Osteoblast (primary cell): Measurements from ENCODE around the gene FAM78B. TPM values are rescaled to one million over a fixed set of nuclear protein-coding genes. Genes with fewer than 3 reads are reported as not detected.

Experiments used
- DNase-seq: peaks from one replicate; pipeline ENCODE4 v3.0.0; 2011; ENCODE audit warnings: low spot score, mixed read lengths; ENCODE audit not compliant: insufficient read length; ENCODE audit errors: missing footprints
- H2AFZ ChIP-seq: 2 replicates; pipeline ENCODE4 v1.6.0; 2011; ENCODE audit warnings: mild to moderate bottlenecking, low read length
- H3K27ac ChIP-seq: 2 replicates; pipeline ENCODE4 v1.5.1; 2011; ENCODE audit warnings: mild to moderate bottlenecking, low read depth, low read length, moderate library complexity
- H3K27me3 ChIP-seq: 2 replicates; pipeline ENCODE4 v1.6.0; 2012; ENCODE audit warnings: mild to moderate bottlenecking, control low read depth, inconsistent platforms, low read length, moderate library complexity; ENCODE audit not compliant: insufficient read depth
- H3K36me3 ChIP-seq: 2 replicates; pipeline ENCODE4 v1.5.1; 2011; ENCODE audit warnings: mild to moderate bottlenecking, low read length, control low read depth, moderate library complexity; ENCODE audit not compliant: insufficient read depth
- H3K4me1 ChIP-seq: 2 replicates; pipeline ENCODE4 v1.5.1; 2011; ENCODE audit warnings: mild to moderate bottlenecking, low read length, control low read depth, moderate library complexity; ENCODE audit not compliant: insufficient read depth
- H3K4me2 ChIP-seq: 2 replicates; pipeline ENCODE4 v1.6.0; 2011; ENCODE audit warnings: mild to moderate bottlenecking, low read length; ENCODE audit not compliant: insufficient read depth
- H3K4me3 ChIP-seq: fragments of 200-600 bp; sonication (generic); 3 replicates; pipeline ENCODE4 v1.5.1; 2012; ENCODE audit warnings: mild to moderate bottlenecking, low read length, inconsistent platforms; ENCODE audit not compliant: insufficient read depth
- H3K79me2 ChIP-seq: 2 replicates; pipeline ENCODE4 v1.6.0; 2012; ENCODE audit warnings: mild to moderate bottlenecking, low read length, control low read depth, inconsistent platforms; ENCODE audit not compliant: insufficient read depth
- H3K9me3 ChIP-seq: 2 replicates; pipeline ENCODE4 v1.5.1; 2011; ENCODE audit warnings: low read depth, low read length, control low read depth
- H4K20me1 ChIP-seq: 2 replicates; pipeline ENCODE4 v1.6.0; 2012; ENCODE audit warnings: mild to moderate bottlenecking, low read length, control low read depth; ENCODE audit not compliant: insufficient read depth
- CTCF ChIP-seq: IDR thresholded peaks from 2 replicates; pipeline ENCODE4 v1.5.1; 2011; ENCODE audit warnings: mild to moderate bottlenecking, low read depth, low read length, moderate library complexity; ENCODE audit errors: extremely low read depth
- small RNA-seq: library from RNA; depleted of rRNA; stranded (forward); fragments of <200 nt; gene quantifications from one replicate; pipeline ENCODE3, GENCODE V24; 2012
- total RNA-seq: library from RNA; depleted of rRNA; stranded (reverse); fragments of >200 nt; gene quantifications from 2 replicates; pipeline ENCODE4 v1.2.3, GENCODE V29; 2012

FAM78B gene
- total RNA-seq, 1 donor: 0.36 TPM

- no peaks in the 10 kb centered on the region for H3K9me3 ChIP-seq
- H3K27ac ChIP-seq: no peak overlapping the region
- no peak overlapping the region for H3K4me2 ChIP-seq
- H3K36me3 ChIP-seq: no peaks in the 10 kb centered on the region
- no peaks in the 10 kb centered on the region for H3K27me3 ChIP-seq
- no peak overlapping the region for H2AFZ ChIP-seq
- no peak overlapping the region for H3K4me3 ChIP-seq
- TF ChIP-seq CTCF: no peak
- DNase-seq: no peak
- H3K79me2 ChIP-seq: no peaks in the 10 kb centered on the region
- H4K20me1 ChIP-seq: no peaks in the 10 kb centered on the region
- no peaks in the 10 kb centered on the region for H3K4me1 ChIP-seq
These were observed 140.7 kb downstream of the FAM78B start for GRCh38 chr1:166026143-166026542.

- Histone ChIP-seq H4K20me1 (no peaks in the 10 kb centered on the region), H3K36me3 (no peaks in the 10 kb centered on the region), H3K4me1 (no peaks in the 10 kb centered on the region), H3K79me2 (no peaks in the 10 kb centered on the region), H3K27me3 (no peaks in the 10 kb centered on the region), H3K9me3 (no peaks in the 10 kb centered on the region), H3K4me2 (no peak overlapping the region), H3K4me3 (no peak overlapping the region), H2AFZ (no peak overlapping the region), H3K27ac (no peak overlapping the region)
- DNase-seq: no peak
- no peak for TF ChIP-seq CTCF
These were observed 146.6 kb downstream of the FAM78B start for GRCh38 chr1:166020210-166020609.

Small RNA genes lying within 50 kb of the gene (small RNA-seq; reads per million reads assigned to genes)
- gene MIR921 (not detected), gene RNA5SP64 (not detected)
